ENCODE data around the gene ARMC6. TPM values are rescaled to one million over a fixed set of nuclear protein-coding genes. Genes with fewer than 3 reads are reported as not detected.

ARMC6 gene
- total and polyA plus RNA-seq, 2 of the 13 experiments (the other 11 are each of a cell fraction or from before 2014, with no cell fraction given), result 16.2 to 36.8 TPM

GRCh38 chr19:19096641-19097627, 63.5 kb downstream of the ARMC6 start (continued):
- TF ChIP-seq RORA (CRISPR knock-in tag; IDR thresholded peaks at IDR 0.05), result no peak
- TF ChIP-seq GTF2F1 (IDR thresholded peaks at IDR 0.05; ENCODE audit: low read length), result no peak
- TF ChIP-seq ZNF558 (CRISPR knock-in tag; IDR thresholded peaks at IDR 0.05; ENCODE audit: borderline replicate concordance), result peak; percentile 38; the same call in 1 of the 2 replicates
- 0 out of 2 replicates have a peak, but pooled peaks have one; percentile 26 for TF ChIP-seq POLR2AphosphoS5 (IDR thresholded peaks at IDR 0.05; ENCODE audit: low read depth, low read length)
- no peak; the same call in 1 of the 2 replicates for TF ChIP-seq PRMT3 (CRISPR knock-in tag; IDR thresholded peaks at IDR 0.05; ENCODE audit: borderline replicate concordance, low read depth)
- no peak for TF ChIP-seq ZNF766 (CRISPR knock-in tag; IDR thresholded peaks at IDR 0.05; ENCODE audit: borderline replicate concordance)
- peak; percentile 94 for TF ChIP-seq SAP130 (CRISPR knock-in tag; IDR thresholded peaks at IDR 0.05; ENCODE audit: low read depth)
- peak; percentile 54; the same call in 1 of the 2 replicates for TF ChIP-seq ZBED4 (CRISPR knock-in tag; IDR thresholded peaks at IDR 0.05; ENCODE audit: borderline replicate concordance)
- no peak for TF ChIP-seq RBM22 (optimal IDR thresholded peaks at IDR 0.05; ENCODE audit: low read length)
- peak; percentile 98; the same call in 1 of the 2 replicates for TF ChIP-seq NCOR1 (IDR thresholded peaks at IDR 0.05; ENCODE audit: borderline replicate concordance, low read length)
- TF ChIP-seq, protein P1, sequence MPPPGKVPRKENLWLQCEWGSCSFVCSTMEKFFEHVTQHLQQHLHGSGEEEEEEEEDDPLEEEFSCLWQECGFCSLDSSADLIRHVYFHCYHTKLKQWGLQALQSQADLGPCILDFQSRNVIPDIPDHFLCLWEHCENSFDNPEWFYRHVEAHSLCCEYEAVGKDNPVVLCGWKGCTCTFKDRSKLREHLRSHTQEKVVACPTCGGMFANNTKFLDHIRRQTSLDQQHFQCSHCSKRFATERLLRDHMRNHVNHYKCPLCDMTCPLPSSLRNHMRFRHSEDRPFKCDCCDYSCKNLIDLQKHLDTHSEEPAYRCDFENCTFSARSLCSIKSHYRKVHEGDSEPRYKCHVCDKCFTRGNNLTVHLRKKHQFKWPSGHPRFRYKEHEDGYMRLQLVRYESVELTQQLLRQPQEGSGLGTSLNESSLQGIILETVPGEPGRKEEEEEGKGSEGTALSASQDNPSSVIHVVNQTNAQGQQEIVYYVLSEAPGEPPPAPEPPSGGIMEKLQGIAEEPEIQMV (CRISPR knock-in tag; IDR thresholded peaks at IDR 0.05; ENCODE audit: low read depth), result no peak
- TF ChIP-seq SNAI1 (CRISPR knock-in tag; IDR thresholded peaks at IDR 0.05; ENCODE audit: borderline replicate concordance), result no peak
- no peak for TF ChIP-seq TIGD3 (CRISPR knock-in tag; IDR thresholded peaks at IDR 0.05; ENCODE audit: borderline replicate concordance)
- TF ChIP-seq PRDM15 (CRISPR knock-in tag; IDR thresholded peaks at IDR 0.05), result peak; percentile 55; the same call in 1 of the 2 replicates
- peak; percentile 71; the same call in 1 of the 2 replicates for TF ChIP-seq KDM2A (CRISPR knock-in tag; IDR thresholded peaks at IDR 0.05; ENCODE audit: borderline replicate concordance, low read depth)
- TF ChIP-seq ZNF446 (CRISPR knock-in tag; IDR thresholded peaks at IDR 0.05), result no peak

All from HepG2 (cell line).